GM12878 (cell line): ENCODE data around the gene CRNKL1. TPM values are rescaled to one million over a fixed set of nuclear protein-coding genes. Genes with fewer than 3 reads are reported as not detected.

ENCODE experiments used
- ATAC-seq: fragments of 200-7000 bp; cut with Tn5 transposase; 3 replicates; pipeline ENCODE4 v1.9.1; 2020; ENCODE audit warnings: mild to moderate bottlenecking, moderate library complexity
- BruUV-seq: library from RNA; stranded (reverse); fragments of 400-500 nt; replicated peaks from 2 replicates; lab custom pipeline; 2021; lab: Mats Ljungman, UMichigan
- CTCF ChIA-PET: fragments of 300-600 bp; sonication (Branson Sonifier 250); formaldehyde crosslinking; extraction: SDS; loops from one replicate; lab custom pipeline; 2021; ENCODE audit warnings: inconsistent platforms; lab: Yijun Ruan, JAX
- POLR2A ChIA-PET: fragments of 350-600 bp; formaldehyde crosslinking; extraction: SDS; loops from one replicate; lab custom pipeline; 2021; ENCODE audit warnings: inconsistent platforms; lab: Charles Lee
- RAD21 ChIA-PET: fragments of 300-600 bp; sonication (Branson Sonifier 250); formaldehyde crosslinking; loops from one replicate; lab custom pipeline; 2023; ENCODE audit warnings: antibody characterized with exemption; ENCODE audit not compliant: unreplicated experiment; lab: Charles Lee
- SMC1A ChIA-PET: fragments of 300-600 bp; sonication (Branson Sonifier 250); formaldehyde crosslinking; loops from one replicate; lab custom pipeline; 2023; ENCODE audit not compliant: unreplicated experiment, uncharacterized antibody; lab: Charles Lee
- DNase-seq: peaks from one replicate; pipeline ENCODE4 v3.0.0-alpha.2; 2011; ENCODE audit warnings: low read depth, low spot score
- FAIRE-seq: peaks from 3 replicates; lab custom pipeline; 2011; peaks lifted over from hg19 to GRCh38; lab: Jason Lieb, UNC
- H2AFZ ChIP-seq: 2 replicates; pipeline ENCODE4 v1.6.0; 2011; ENCODE audit warnings: low read depth, low read length, control low read depth; ENCODE audit not compliant: control insufficient read depth
- H3K27ac ChIP-seq: 2 replicates; pipeline ENCODE4 v1.5.1; 2011; ENCODE audit warnings: control low read depth; ENCODE audit not compliant: control insufficient read depth, insufficient read depth
- H3K27me3 ChIP-seq, 2 experiments: replicated peaks in 1 of 2; 2 replicates each; pipeline versions ENCODE4 v1.6.0 to v1.6.1; 2011; ENCODE audit warnings: low read length in 1 of 2; ENCODE audit not compliant: control insufficient read depth in 2 of 2, insufficient read depth in 2 of 2
- H3K36me3 ChIP-seq, 2 experiments: 2 replicates each; pipeline ENCODE4 v1.5.1; 2011; ENCODE audit warnings: low read length in 1 of 2; ENCODE audit not compliant: control insufficient read depth in 2 of 2, insufficient read depth in 2 of 2
- H3K4me1 ChIP-seq: 2 replicates; pipeline ENCODE4 v1.6.1; 2011; ENCODE audit warnings: mild to moderate bottlenecking, low read length, moderate library complexity, mixed read lengths; ENCODE audit not compliant: control insufficient read depth, insufficient read depth
- H3K4me2 ChIP-seq: 2 replicates; pipeline ENCODE4 v1.6.0; 2011; ENCODE audit warnings: control low read depth; ENCODE audit not compliant: control insufficient read depth, insufficient read depth
- H3K4me3 ChIP-seq: fragments of 200-600 bp; sonication (generic); 2 replicates; pipeline ENCODE4 v1.5.1; 2016
- H3K79me2 ChIP-seq: 2 replicates; pipeline ENCODE4 v1.6.0; 2011; ENCODE audit warnings: low read length; ENCODE audit not compliant: control insufficient read depth, insufficient read depth
- H3K9ac ChIP-seq: 2 replicates; pipeline ENCODE4 v1.8.0; 2011; ENCODE audit warnings: low read length, control low read depth, mixed read lengths; ENCODE audit not compliant: control insufficient read depth, insufficient read depth
- H3K9me3 ChIP-seq: replicated peaks from 3 replicates; pipeline ENCODE4 v1.5.1; 2011; ENCODE audit warnings: mild to moderate bottlenecking, low read length; ENCODE audit not compliant: control insufficient read depth, insufficient read depth
- H4K20me1 ChIP-seq: 2 replicates; pipeline ENCODE4 v1.6.0; 2011; ENCODE audit not compliant: control insufficient read depth, insufficient read depth
- ASH2L ChIP-seq: fragments of 300-600, 200-600 bp; sonication (generic); IDR thresholded peaks from 2 replicates; pipeline ENCODE4 v1.6.1; 2017; ENCODE audit warnings: low read depth, mild to moderate bottlenecking, borderline replicate concordance
- ATF2 ChIP-seq: IDR thresholded peaks from 2 replicates; pipeline ENCODE4 v1.6.1; 2012; ENCODE audit warnings: low read length, inconsistent platforms
- MEF2B ChIP-seq: fragments of 450-650 bp; IDR thresholded peaks from 2 replicates; pipeline ENCODE4 v1.6.1; 2018; ENCODE audit warnings: mild to moderate bottlenecking, moderate library complexity; ENCODE audit not compliant: partially characterized antibody, poor library complexity, severe bottlenecking
- SIN3A ChIP-seq: IDR thresholded peaks from 2 replicates; pipeline ENCODE4 v1.6.1; 2012; ENCODE audit warnings: low read depth, low read length, improper control_type of control experiment
- SREBF1 ChIP-seq: IDR thresholded peaks from 2 replicates; pipeline ENCODE4 v1.6.1; 2012; ENCODE audit warnings: mild to moderate bottlenecking, low read length
- WGBS: methylation state at CpG from one replicate; pipeline ENCODE4 v1.1.6; 2016; ENCODE audit warnings: low lambda C conversion rate; ENCODE audit not compliant: insufficient replicate concordance, insufficient coverage; ENCODE audit errors: missing lambda C conversion rate; 5-methylcytosine and 5-hydroxymethylcytosine counted together
- in situ Hi-C: fragments of 300-500 bp; cut with MboI; formaldehyde crosslinking; loops from 9 replicates; pipeline ENCODE4 v1.14.3; 2018; ENCODE audit warnings: mixed read lengths
- intact Hi-C: fragments of 100-400 bp; cut with micrococcal nuclease; formaldehyde crosslinking; loops from one replicate; pipeline ENCODE4 v1.14.2; 2022; ENCODE audit not compliant: unreplicated experiment
- polyA plus RNA-seq, 11 experiments: library from polyadenylated mRNA; depleted of rRNA in 4 of 11; unstranded in 6 of 11; stranded (reverse) in 5 of 11; fragments of >200 nt; fragmentation: Nextera tagmentation in 4 of 11; fragmentation: Illumina TruSeq in 1 of 11; extraction: Ambion mirVana in 4 of 11; extraction: Trizol in 1 of 11; gene quantifications; 1 replicate in 1 of 11; 2 replicates in 10 of 11; pipeline versions ENCODE4 v1.2.1 to v1.2.3, GENCODE V29; 2011 to 2016; ENCODE audit warnings: inconsistent platforms in 2 of 11, missing spikeins in 2 of 11, low read depth in 1 of 11
- total RNA-seq, 4 experiments: library from RNA; depleted of rRNA in 3 of 4; stranded (reverse); fragments of >200 nt in 3 of 4; fragmentation: Illumina TruSeq in 1 of 4; extraction: Trizol in 1 of 4; gene quantifications; 2 replicates each; pipeline versions ENCODE4 v1.2.1 to v1.2.3, GENCODE V29; 2013 to 2021

Gene CRNKL1
- total and polyA plus RNA-seq, 10 of the 15 experiments (the other 5 are each of a cell fraction or from before 2014, with no cell fraction given) = 9.5 to 28.4 (median 17.5) TPM

GRCh38 chr20:20073801-20074371, 21.6 kb upstream of the CRNKL1 start:
- DNase-seq (no peak), FAIRE-seq (no peak), ATAC-seq (no peak)
- Histone ChIP-seq H3K27me3 (peaks cover 0 to 1% of the 10 kb centered on the region in 2 experiments; a peak in 1 of 4 replicates), H3K36me3 (no peaks in the 10 kb centered on the region), H3K79me2 (no peaks in the 10 kb centered on the region), H4K20me1 (no peaks in the 10 kb centered on the region), H3K4me2 (no peak overlapping the region), H3K4me3 (no peak overlapping the region), H3K27ac (no peak overlapping the region), H3K4me1 (no peaks in the 10 kb centered on the region), H3K9ac (no peak overlapping the region), H2AFZ (no peak overlapping the region), H3K9me3 (no peaks in the 10 kb centered on the region)
- WGBS = 27% methylated on average over 15 of the region's 15 CpGs
- ChIA-PET SMC1A (no interaction called here), CTCF (interaction anchor here (1.1 kb wide), 1 partner anchor 22 kb away, joined by 3 read pairs; no protein-coding TSS in a partner anchor), POLR2A (no interaction called here), RAD21 (no interaction called here)
- TF ChIP-seq SIN3A (no peak), SREBF1 (no peak)
- intact Hi-C loops (no loop called here), in situ Hi-C loops (loop anchor here (10.0 kb wide), 1 partner anchor 521 kb away; no protein-coding TSS in a partner anchor)
- BruUV-seq = no TSS peak

- Histone ChIP-seq H3K36me3 (no peaks in the 10 kb centered on the region), H3K79me2 (no peaks in the 10 kb centered on the region), H3K9ac (no peak overlapping the region), H3K4me2 (no peak overlapping the region), H4K20me1 (no peaks in the 10 kb centered on the region), H3K27me3 (peaks cover 0 to 1% of the 10 kb centered on the region in 2 experiments; a peak in 1 of 4 replicates), H3K4me3 (no peak overlapping the region), H3K9me3 (no peaks in the 10 kb centered on the region), H3K4me1 (no peaks in the 10 kb centered on the region), H3K27ac (no peak overlapping the region), H2AFZ (no peak overlapping the region)
- ATAC-seq (no peak), FAIRE-seq (no peak), DNase-seq (no peak)
- in situ Hi-C loops = loop anchor here (10.0 kb wide), 1 partner anchor 524 kb away; no protein-coding TSS in a partner anchor
- WGBS = 33% methylated on average over 10 of the region's 10 CpGs
- ChIA-PET POLR2A (interaction anchor here (0.6 kb wide), 1 partner anchor 416 kb away, joined by 7 read pairs; no protein-coding TSS in a partner anchor), CTCF (interaction anchor here (0.6 to 1.5 kb wide), 2 partner anchors 13 to 963 kb away, joined by 3 to 5 read pairs; no protein-coding TSS in a partner anchor), RAD21 (no interaction called here), SMC1A (interaction anchor here (0.7 kb wide), 1 partner anchor 489 kb away, joined by 3 read pairs; no protein-coding TSS in a partner anchor)
- intact Hi-C loops = no loop called here
- BruUV-seq = no TSS peak
- TF ChIP-seq MEF2B (no peak), ASH2L (no peak), ATF2 (no peak)
These were observed 18.8 kb upstream of the CRNKL1 start for GRCh38 chr20:20070871-20071726.
